Left lung (tissue), 10 donors: ENCODE measurements around the gene RASGEF1B. TPM values are rescaled to one million over a fixed set of nuclear protein-coding genes. Genes with fewer than 3 reads are reported as not detected.
A peak's percentile ranks its signal among the peaks of the same experiment; 100 is the strongest.

Experiments
- ATAC-seq: fragments of 200-7000 bp; cut with Tn5 transposase; one replicate; pipeline ENCODE4 v1.9.1; 2020; ENCODE audit warnings: moderate library complexity
- DNase-seq, 4 donors: peaks; one replicate each; pipeline ENCODE4 v3.0.0-alpha.2; 2013 to 2020
- H3K27ac ChIP-seq, 2 donors: fragments of 200-600 bp; sonication (generic) in 1 of 2; one replicate each; pipeline versions ENCODE4 v1.5.0 to v1.8.0; 2020 to 2021
- H3K27me3 ChIP-seq, 2 donors: fragments of 200-600 bp; sonication (generic) in 1 of 2; one replicate each; pipeline versions ENCODE4 v1.5.0 to v1.8.0; 2020 to 2021
- H3K36me3 ChIP-seq, 2 donors: fragments of 200-600 bp; sonication (generic) in 1 of 2; one replicate each; pipeline versions ENCODE4 v1.5.0 to v1.8.0; 2020 to 2021
- H3K4me1 ChIP-seq, 2 donors: fragments of 200-600 bp; one replicate each; pipeline ENCODE4 v1.8.0; 2021
- H3K4me3 ChIP-seq, 2 donors: fragments of 200-600 bp; sonication (generic) in 1 of 2; one replicate each; pipeline versions ENCODE4 v1.5.0 to v1.8.0; 2020 to 2021; ENCODE audit warnings: mild to moderate bottlenecking in 1 of 2
- H3K9me3 ChIP-seq, 2 donors: fragments of 200-600 bp; sonication (generic) in 1 of 2; one replicate each; pipeline versions ENCODE4 v1.5.0 to v1.8.0; 2020 to 2021
- CTCF ChIP-seq, 2 donors: fragments of 200-600 bp; sonication (generic) in 1 of 2; IDR thresholded peaks; one replicate each; pipeline versions ENCODE4 v1.5.0 to v1.8.0; 2021; ENCODE audit warnings: antibody characterized with exemption in 2 of 2
- intact Hi-C, 2 donors: fragments of 100-400 bp; cut with DNase I; formaldehyde crosslinking; loops; one replicate each; pipeline versions ENCODE4 v1.11.2 to v1.14.2; 2022
- polyA plus RNA-seq, 6 donors: library from polyadenylated mRNA; unstranded; fragments of 120-200 nt; gene quantifications; one replicate each; pipeline ENCODE4 v1.2.1, GENCODE V29; 2013; ENCODE audit not compliant: insufficient read length in 6 of 6
- total RNA-seq, 2 donors: library from RNA; stranded (reverse); fragmentation: NEBNext Ultra II Directional; extraction: Animal tissue kit (Norgen Biotek cat#: 25700); gene quantifications; one replicate each; pipeline ENCODE4 v1.2.1, GENCODE V29; 2021
- donor health status: DM: no; HTN: yes; CAD: no.
- donor health status: DM: no; HTN: no; CAD: no.

The RASGEF1B gene
- total and polyA plus RNA-seq, 8 donors, result 8.4 to 34.7 (median 12.5) TPM

GRCh38 chr4:81446634-81447033 is 25.1 kb downstream of the RASGEF1B start:
- Histone ChIP-seq H3K9me3 (no peaks in the 10 kb centered on the region), H3K27ac (peak overlapping the region in 1 of 2 donors; percentile 31), H3K36me3 (peaks cover 0 to 98% of the 10 kb centered on the region in 2 donors), H3K4me1 (no peaks in the 10 kb centered on the region), H3K27me3 (no peaks in the 10 kb centered on the region), H3K4me3 (no peak overlapping the region)
- DNase-seq, result no peak
- intact Hi-C loops, result no loop called here
- TF ChIP-seq CTCF (IDR thresholded peaks at IDR 0.05), result no peak
- no peak for ATAC-seq

- ATAC-seq, result no peak
- no peak overlapping the region for H3K4me3 ChIP-seq
- no peaks in the 10 kb centered on the region for H3K4me1 ChIP-seq
- H3K9me3 ChIP-seq, result no peaks in the 10 kb centered on the region
- no peak for TF ChIP-seq CTCF (IDR thresholded peaks at IDR 0.05)
- H3K27ac ChIP-seq, result no peak overlapping the region
- DNase-seq, result no peak
- no peaks in the 10 kb centered on the region for H3K27me3 ChIP-seq
- intact Hi-C loops, result no loop called here
- H3K36me3 ChIP-seq, result peaks cover 0 to 98% of the 10 kb centered on the region in 2 donors
Measured at GRCh38 chr4:81445196-81445595, 26.5 kb downstream of the RASGEF1B start.

- H3K4me1 ChIP-seq, result no peaks in the 10 kb centered on the region
- no peak overlapping the region for H3K27ac ChIP-seq
- ATAC-seq (no peak), DNase-seq (peak in 2 of 4 donors; percentile 36 to 41)
- intact Hi-C loops, result no loop called here
- no peaks in the 10 kb centered on the region for H3K9me3 ChIP-seq
- no peaks in the 10 kb centered on the region for H3K27me3 ChIP-seq
- no peak overlapping the region for H3K4me3 ChIP-seq
- no peak for TF ChIP-seq CTCF (IDR thresholded peaks at IDR 0.05)
- peaks cover 0 to 100% of the 10 kb centered on the region in 2 donors for H3K36me3 ChIP-seq
Measured at GRCh38 chr4:81442484-81443085, 29.1 kb downstream of the RASGEF1B start.

GRCh38 chr4:81440949-81441348 is 30.8 kb downstream of the RASGEF1B start:
- Histone ChIP-seq H3K9me3 (no peaks in the 10 kb centered on the region), H3K27ac (no peak overlapping the region), H3K4me3 (no peak overlapping the region), H3K27me3 (no peaks in the 10 kb centered on the region), H3K4me1 (no peaks in the 10 kb centered on the region), H3K36me3 (peaks cover 0 to 100% of the 10 kb centered on the region in 2 donors)
- ATAC-seq (no peak), DNase-seq (no peak)
- no peak for TF ChIP-seq CTCF (IDR thresholded peaks at IDR 0.05)
- intact Hi-C loops, result no loop called here

- Histone ChIP-seq H3K27ac (no peak overlapping the region), H3K4me1 (no peaks in the 10 kb centered on the region), H3K9me3 (no peaks in the 10 kb centered on the region), H3K27me3 (no peaks in the 10 kb centered on the region), H3K4me3 (no peak overlapping the region), H3K36me3 (peaks cover 0 to 93% of the 10 kb centered on the region in 2 donors)
- no peak for DNase-seq
- intact Hi-C loops, result no loop called here
- ATAC-seq, result no peak
- no peak for TF ChIP-seq CTCF (IDR thresholded peaks at IDR 0.05)
Measured at GRCh38 chr4:81436941-81437574, 34.6 kb downstream of the RASGEF1B start.
